GM23338 (cell line): Measurements from ENCODE around the gene CD59. TPM values are rescaled to one million over a fixed set of nuclear protein-coding genes. Genes with fewer than 3 reads are reported as not detected.
"Not testable (repeated sequence)": the region's sequence is repeated elsewhere in the genome, so short reads cannot be mapped to it uniquely, and the experiment has no call there.

Experiments
- ATAC-seq: fragments of 200-7000 bp; cut with Tn5 transposase; 3 replicates; pipeline ENCODE4 v1.9.1; 2020
- DNase-seq: peaks from one replicate; pipeline ENCODE4 v3.0.0-alpha.2; 2015; ENCODE audit warnings: low spot score
- H2AFZ ChIP-seq: fragments of 200-600 bp; sonication (generic); 2 replicates; pipeline ENCODE4 v1.8.0; 2016; ENCODE audit warnings: antibody characterized with exemption, mild to moderate bottlenecking, moderate library complexity
- H3F3A ChIP-seq: fragments of 200-600 bp; sonication (generic); replicated peaks from 2 replicates; pipeline ENCODE4 v1.8.0; 2017; ENCODE audit warnings: antibody characterized with exemption, mixed run types, low read depth
- H3K27ac ChIP-seq: fragments of 200-600 bp; sonication (generic); 2 replicates; pipeline ENCODE4 v1.6.1; 2016; ENCODE audit warnings: low read depth
- H3K27me3 ChIP-seq: fragments of 200-600 bp; sonication (generic); 2 replicates; pipeline ENCODE4 v1.8.0; 2016; ENCODE audit warnings: mild to moderate bottlenecking, mixed run types, moderate library complexity; ENCODE audit not compliant: insufficient read depth
- H3K36me3 ChIP-seq: fragments of 200-600 bp; sonication (generic); 2 replicates; pipeline ENCODE4 v1.8.0; 2016; ENCODE audit warnings: mild to moderate bottlenecking; ENCODE audit not compliant: insufficient read depth
- H3K4me1 ChIP-seq: fragments of 200-600 bp; sonication (generic); 2 replicates; pipeline ENCODE4 v1.8.0; 2016; ENCODE audit warnings: mild to moderate bottlenecking, moderate library complexity; ENCODE audit not compliant: insufficient read depth
- H3K4me2 ChIP-seq: fragments of 200-600 bp; sonication (generic); 2 replicates; pipeline ENCODE4 v1.7.1; 2017; ENCODE audit warnings: mixed run types
- H3K4me3 ChIP-seq: fragments of 200-600 bp; sonication (generic); 2 replicates; pipeline ENCODE4 v1.6.1; 2016; ENCODE audit warnings: mixed run types
- H3K79me2 ChIP-seq: fragments of 200-600 bp; sonication (generic); replicated peaks from 2 replicates; pipeline ENCODE4 v1.8.0; 2017; ENCODE audit warnings: mild to moderate bottlenecking; ENCODE audit not compliant: insufficient read depth
- H3K9me2 ChIP-seq: fragments of 200-600 bp; sonication (generic); 2 replicates; pipeline ENCODE4 v1.8.0; 2017; ENCODE audit not compliant: insufficient read depth
- H4K20me1 ChIP-seq: fragments of 200-600 bp; sonication (generic); replicated peaks from 2 replicates; pipeline ENCODE4 v1.8.0; 2017; ENCODE audit warnings: mild to moderate bottlenecking; ENCODE audit not compliant: insufficient read depth
- H3K27ac Mint-ChIP-seq: 2 replicates; pipeline ENCODE4 v1.8.0; 2020; ENCODE audit warnings: inconsistent platforms, mild to moderate bottlenecking, moderate library complexity, mixed read lengths
- H3K27me3 Mint-ChIP-seq: 3 replicates; pipeline ENCODE4 v1.8.0; 2022; ENCODE audit warnings: low read depth, mild to moderate bottlenecking, moderate library complexity, mixed read lengths, inconsistent platforms; ENCODE audit not compliant: insufficient read depth, poor library complexity
- H3K36me3 Mint-ChIP-seq: 3 replicates; pipeline ENCODE4 v1.8.0; 2021; ENCODE audit warnings: low read depth, mild to moderate bottlenecking, inconsistent platforms, moderate library complexity, mixed read lengths
- H3K4me1 Mint-ChIP-seq: 3 replicates; pipeline ENCODE4 v1.8.0; 2020; ENCODE audit warnings: mild to moderate bottlenecking, inconsistent platforms, mixed read lengths
- H3K4me3 Mint-ChIP-seq: 3 replicates; pipeline ENCODE4 v1.8.0; 2021; ENCODE audit warnings: moderate library complexity, mild to moderate bottlenecking, inconsistent platforms, mixed read lengths
- H3K9me3 Mint-ChIP-seq: 3 replicates; pipeline ENCODE4 v1.8.0; 2020; ENCODE audit warnings: moderate library complexity, mild to moderate bottlenecking, inconsistent platforms, mixed read lengths
- ETS1 ChIP-seq: IDR thresholded peaks from 2 replicates; pipeline ENCODE4 v1.6.1; 2016; ENCODE audit warnings: antibody characterized with exemption
- EZH2 ChIP-seq: fragments of 200-600 bp; sonication (generic); IDR thresholded peaks from one replicate; pipeline ENCODE4 v1.8.0; 2017; ENCODE audit warnings: antibody characterized with exemption, mild to moderate bottlenecking, low read depth; ENCODE audit not compliant: unreplicated experiment
- POLR2AphosphoS5 ChIP-seq: IDR thresholded peaks from 2 replicates; pipeline ENCODE4 v1.6.1; 2016; ENCODE audit warnings: antibody characterized with exemption, low read depth
- REST ChIP-seq: IDR thresholded peaks from one replicate; pipeline ENCODE4 v1.6.1; 2018; ENCODE audit warnings: antibody characterized with exemption; ENCODE audit not compliant: unreplicated experiment
- polyA plus RNA-seq: library from polyadenylated mRNA; unstranded; fragments of >200 nt; fragmentation: Nextera tagmentation; extraction: Ambion mirVana; gene quantifications from 2 replicates; pipeline ENCODE4 v1.2.1, GENCODE V29; 2016
- total RNA-seq: library from RNA; depleted of rRNA; stranded (reverse); fragments of >200 nt; shearing (Covaris generic); gene quantifications from 2 replicates; pipeline ENCODE4 v1.2.3, GENCODE V29; 2014

Gene CD59
- total and polyA plus RNA-seq, 2 experiments from 2014 or later = 41.5 to 86.6 TPM

GRCh38 chr11:33730716-33731115, 5.5 kb downstream of the CD59 start (continued):
- TF ChIP-seq REST = no peak
- no peak for TF ChIP-seq ETS1
- TF ChIP-seq EZH2 = no peak
- no peak for TF ChIP-seq POLR2AphosphoS5

GRCh38 chr11:33729072-33729664, 7.1 kb downstream of the CD59 start:
- peaks cover 15% of the 10 kb centered on the region for H3K4me1 Mint-ChIP-seq
- not testable (repeated sequence) for H3K9me2 ChIP-seq, H3K27me3 Mint-ChIP-seq, H3F3A ChIP-seq, H3K27ac Mint-ChIP-seq, H3K27ac ChIP-seq, H3K27me3 ChIP-seq, ATAC-seq, H3K4me1 ChIP-seq, DNase-seq, H3K4me3 Mint-ChIP-seq, H3K36me3 Mint-ChIP-seq, H3K4me3 ChIP-seq, H2AFZ ChIP-seq, H3K9me3 Mint-ChIP-seq, H3K36me3 ChIP-seq, H3K4me2 ChIP-seq
- Histone ChIP-seq H3K79me2 (peaks cover 94% of the 10 kb centered on the region), H4K20me1 (peaks cover 24% of the 10 kb centered on the region)

- not testable (repeated sequence) for DNase-seq, H3K9me2 ChIP-seq, H2AFZ ChIP-seq, H3K4me3 ChIP-seq, H3K27me3 Mint-ChIP-seq, H3K4me1 ChIP-seq, ATAC-seq, H3K36me3 Mint-ChIP-seq, H3F3A ChIP-seq, H3K27ac ChIP-seq, H3K27me3 ChIP-seq, H3K9me3 Mint-ChIP-seq, H3K27ac Mint-ChIP-seq, H3K36me3 ChIP-seq, H3K4me2 ChIP-seq, H3K4me3 Mint-ChIP-seq
- peaks cover 22% of the 10 kb centered on the region for H3K4me1 Mint-ChIP-seq
- peaks cover 13% of the 10 kb centered on the region for H4K20me1 ChIP-seq
- H3K79me2 ChIP-seq = peaks cover 91% of the 10 kb centered on the region
These were observed 8.7 kb downstream of the CD59 start for GRCh38 chr11:33727539-33727938.
